Loucy (cell line): ENCODE measurements around the gene AAR2.

Experiments
- H2AFZ ChIP-seq: fragments of 200-600 bp; sonication (generic); 2 replicates; pipeline ENCODE4 v1.6.0; 2016; ENCODE audit warnings: antibody characterized with exemption, mild to moderate bottlenecking, low read length, moderate library complexity
- H3F3A ChIP-seq: fragments of 200-600 bp; 2 replicates; pipeline ENCODE4 v1.6.0; 2016; ENCODE audit warnings: antibody characterized with exemption, low read depth, mild to moderate bottlenecking
- H3K27me3 ChIP-seq: fragments of 200-600 bp; sonication (generic); 2 replicates; pipeline ENCODE4 v1.6.1; 2014; ENCODE audit warnings: low read length, mild to moderate bottlenecking; ENCODE audit not compliant: insufficient read depth, poor library complexity, severe bottlenecking
- H3K36me3 ChIP-seq: fragments of 200-600 bp; sonication (generic); 2 replicates; pipeline ENCODE4 v1.6.1; 2016; ENCODE audit warnings: low read length; ENCODE audit not compliant: insufficient read depth
- H3K4me1 ChIP-seq: fragments of 200-600 bp; sonication (generic); 2 replicates; pipeline ENCODE4 v1.5.1; 2014; ENCODE audit warnings: low read length, mild to moderate bottlenecking; ENCODE audit not compliant: insufficient read depth, poor library complexity, severe bottlenecking
- H3K4me2 ChIP-seq: fragments of 200-600 bp; sonication (generic); 2 replicates; pipeline ENCODE4 v1.6.0; 2014; ENCODE audit warnings: antibody characterized with exemption, low read length, low read depth, mild to moderate bottlenecking; ENCODE audit not compliant: poor library complexity, severe bottlenecking
- H3K4me3 ChIP-seq: fragments of 200-600 bp; sonication (generic); 2 replicates; pipeline ENCODE4 v1.5.1; 2014; ENCODE audit warnings: low read length, mild to moderate bottlenecking, mixed read lengths; ENCODE audit not compliant: poor library complexity, severe bottlenecking
- H3K79me2 ChIP-seq: fragments of 200-600 bp; sonication (generic); 2 replicates; pipeline ENCODE4 v1.6.1; 2014; ENCODE audit warnings: low read length; ENCODE audit not compliant: insufficient read depth
- H3K9ac ChIP-seq: fragments of 200-600 bp; sonication (generic); 2 replicates; pipeline ENCODE4 v1.6.0; 2014; ENCODE audit warnings: mild to moderate bottlenecking, low read depth, low read length, moderate library complexity; ENCODE audit not compliant: poor library complexity, severe bottlenecking
- H3K9me2 ChIP-seq: fragments of 200-600 bp; sonication (generic); replicated peaks from 2 replicates; pipeline ENCODE4 v1.6.1; 2016; ENCODE audit warnings: low read depth, low read length, mixed read lengths
- H3K9me3 ChIP-seq: fragments of 200-600 bp; sonication (generic); 2 replicates; pipeline ENCODE4 v1.6.1; 2014; ENCODE audit warnings: mild to moderate bottlenecking, antibody characterized with exemption, low read length, low read depth; ENCODE audit not compliant: insufficient read depth
- H4K20me1 ChIP-seq: fragments of 200-600 bp; sonication (generic); 2 replicates; pipeline ENCODE4 v1.6.0; 2014; ENCODE audit warnings: antibody characterized with exemption, low read length, mild to moderate bottlenecking; ENCODE audit not compliant: insufficient read depth, poor library complexity, severe bottlenecking
- EZH2phosphoT487 ChIP-seq: fragments of 200-600 bp; IDR thresholded peaks from 2 replicates; pipeline ENCODE4 v1.6.1; 2018; ENCODE audit warnings: antibody characterized with exemption, mild to moderate bottlenecking, moderate library complexity, borderline replicate concordance
- TF ChIP-seq, protein P1 (sequence below): fragments of 200-600 bp; sonication (generic); conservative IDR thresholded peaks from 2 replicates; pipeline ENCODE4 v1.5.1; 2014; ENCODE audit warnings: mild to moderate bottlenecking, antibody characterized with exemption, low read length

AAR2 gene

DNA sequence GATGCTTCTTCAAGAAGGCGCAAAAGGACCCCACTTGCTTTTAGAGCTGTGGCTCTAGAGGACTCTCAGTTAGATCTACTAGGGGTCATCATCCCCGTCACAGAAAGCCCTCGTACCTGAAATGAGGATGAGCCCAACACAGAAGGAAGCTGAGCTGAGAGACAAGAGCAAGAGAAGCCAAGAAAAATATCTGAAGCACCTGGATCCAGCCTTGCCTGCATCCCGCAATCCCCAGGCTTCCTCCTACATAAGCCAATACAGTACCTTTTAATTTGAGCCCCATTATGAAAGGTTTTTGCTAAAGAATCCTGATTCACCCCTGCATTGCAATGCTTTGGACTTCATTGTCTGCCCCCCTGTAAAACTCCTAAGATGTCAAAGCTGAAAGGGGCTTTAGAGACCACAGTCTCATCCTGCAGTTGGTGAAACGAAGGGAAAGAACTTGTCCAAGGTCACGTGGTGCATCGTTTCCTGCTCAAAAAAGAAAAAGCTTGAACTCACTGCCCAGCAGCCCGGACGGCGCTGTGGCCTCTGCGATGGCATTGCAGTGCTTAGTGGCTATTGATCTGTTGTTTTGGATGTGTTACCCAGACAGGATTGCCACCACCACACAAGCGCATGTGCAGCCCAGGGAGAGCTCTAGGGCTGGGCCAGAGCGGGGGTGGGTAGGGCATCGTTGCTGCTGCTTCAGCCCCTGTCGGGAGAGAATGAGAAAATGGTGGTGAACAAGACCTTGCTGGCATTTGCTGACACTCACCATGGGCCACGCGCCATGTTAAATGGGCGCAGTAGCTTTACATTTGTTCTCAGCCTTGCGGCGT is 28.4 kb downstream of the AAR2 start:
- no peaks in the 10 kb centered on the region for H3K4me1 ChIP-seq
- no peaks in the 10 kb centered on the region for H4K20me1 ChIP-seq
- no peaks in the 10 kb centered on the region for H3F3A ChIP-seq
- H3K9me3 ChIP-seq = no peaks in the 10 kb centered on the region
- H2AFZ ChIP-seq = no peak overlapping the region
- no peak overlapping the region for H3K9ac ChIP-seq
- TF ChIP-seq, protein P1, sequence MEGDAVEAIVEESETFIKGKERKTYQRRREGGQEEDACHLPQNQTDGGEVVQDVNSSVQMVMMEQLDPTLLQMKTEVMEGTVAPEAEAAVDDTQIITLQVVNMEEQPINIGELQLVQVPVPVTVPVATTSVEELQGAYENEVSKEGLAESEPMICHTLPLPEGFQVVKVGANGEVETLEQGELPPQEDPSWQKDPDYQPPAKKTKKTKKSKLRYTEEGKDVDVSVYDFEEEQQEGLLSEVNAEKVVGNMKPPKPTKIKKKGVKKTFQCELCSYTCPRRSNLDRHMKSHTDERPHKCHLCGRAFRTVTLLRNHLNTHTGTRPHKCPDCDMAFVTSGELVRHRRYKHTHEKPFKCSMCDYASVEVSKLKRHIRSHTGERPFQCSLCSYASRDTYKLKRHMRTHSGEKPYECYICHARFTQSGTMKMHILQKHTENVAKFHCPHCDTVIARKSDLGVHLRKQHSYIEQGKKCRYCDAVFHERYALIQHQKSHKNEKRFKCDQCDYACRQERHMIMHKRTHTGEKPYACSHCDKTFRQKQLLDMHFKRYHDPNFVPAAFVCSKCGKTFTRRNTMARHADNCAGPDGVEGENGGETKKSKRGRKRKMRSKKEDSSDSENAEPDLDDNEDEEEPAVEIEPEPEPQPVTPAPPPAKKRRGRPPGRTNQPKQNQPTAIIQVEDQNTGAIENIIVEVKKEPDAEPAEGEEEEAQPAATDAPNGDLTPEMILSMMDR = no peak
- TF ChIP-seq EZH2phosphoT487 = no peak
- H3K9me2 ChIP-seq = no peaks in the 10 kb centered on the region
- H3K36me3 ChIP-seq = no peaks in the 10 kb centered on the region
- H3K27me3 ChIP-seq = no peaks in the 10 kb centered on the region
- no peak overlapping the region for H3K4me3 ChIP-seq
- no peak overlapping the region for H3K4me2 ChIP-seq
- no peaks in the 10 kb centered on the region for H3K79me2 ChIP-seq

DNA sequence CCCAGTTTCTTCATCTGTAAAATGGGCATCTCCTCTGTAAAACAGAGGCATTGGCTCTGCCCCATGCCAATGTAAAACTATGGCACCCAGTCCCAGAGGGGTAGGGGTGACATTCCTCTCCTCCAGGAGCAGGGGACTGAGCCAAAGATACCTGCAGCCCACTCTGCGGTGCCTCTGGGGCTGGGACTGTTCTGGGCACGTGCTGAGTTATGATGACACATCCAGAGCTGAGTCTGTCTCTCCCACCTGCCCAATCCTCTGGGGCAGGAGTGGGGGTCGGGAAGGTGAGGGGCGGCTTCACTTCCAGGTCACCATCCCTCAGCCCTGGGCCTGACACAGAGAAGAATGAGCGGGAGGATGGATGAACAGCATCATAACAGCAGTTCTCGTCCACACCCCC is 29.9 kb downstream of the AAR2 start:
- Histone ChIP-seq H3K9me3 (no peaks in the 10 kb centered on the region), H3K9me2 (no peaks in the 10 kb centered on the region), H2AFZ (no peak overlapping the region), H3K4me1 (no peaks in the 10 kb centered on the region), H3K79me2 (no peaks in the 10 kb centered on the region), H3K4me2 (no peak overlapping the region), H3F3A (no peaks in the 10 kb centered on the region), H3K36me3 (no peaks in the 10 kb centered on the region), H3K4me3 (no peak overlapping the region), H4K20me1 (no peaks in the 10 kb centered on the region), H3K9ac (no peak overlapping the region), H3K27me3 (no peaks in the 10 kb centered on the region)
- TF ChIP-seq EZH2phosphoT487 = no peak
- TF ChIP-seq, protein P1 = no peak

DNA sequence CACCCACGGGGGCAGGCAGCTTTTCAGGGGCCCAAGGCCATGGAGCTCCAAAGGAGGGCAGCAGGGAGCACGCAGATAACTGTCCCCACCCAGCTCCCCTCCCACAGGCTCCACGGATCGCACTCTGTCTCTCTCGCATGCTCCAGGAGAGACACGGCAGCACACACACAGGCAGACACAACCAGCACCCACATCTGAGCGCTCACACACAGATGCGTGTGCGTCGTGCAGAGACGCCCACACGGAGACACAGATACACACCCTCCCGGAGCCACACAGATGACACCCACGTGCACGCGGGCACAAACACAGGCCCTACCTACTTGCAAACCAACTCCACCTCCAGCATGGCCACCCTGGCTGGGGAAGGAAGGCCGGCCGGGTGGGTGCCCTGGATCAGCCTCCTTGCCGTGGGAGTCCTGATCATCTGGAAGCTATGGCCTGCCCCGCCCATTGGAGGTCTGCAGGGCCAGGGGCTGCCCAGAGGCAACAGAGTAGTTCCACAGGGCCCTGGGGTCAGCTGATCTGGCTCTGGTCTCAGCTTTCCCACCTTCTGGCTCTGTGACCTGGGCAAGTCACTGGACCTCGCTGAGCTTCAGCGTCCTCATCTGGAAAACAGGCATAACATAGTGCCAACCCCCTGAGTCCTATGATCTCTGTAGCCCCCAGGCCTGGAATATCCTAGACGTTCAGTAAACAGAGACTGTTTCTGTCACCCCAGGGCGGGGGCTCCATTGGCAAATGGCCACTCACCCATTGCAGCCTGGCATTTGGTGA is 31.5 kb downstream of the AAR2 start:
- Histone ChIP-seq H2AFZ (no peak overlapping the region), H3K79me2 (no peaks in the 10 kb centered on the region), H3K9me3 (no peaks in the 10 kb centered on the region), H3K27me3 (no peaks in the 10 kb centered on the region), H3K9me2 (no peaks in the 10 kb centered on the region), H3K9ac (no peak overlapping the region), H3K4me2 (no peak overlapping the region), H3F3A (no peaks in the 10 kb centered on the region), H3K4me3 (no peak overlapping the region), H3K36me3 (no peaks in the 10 kb centered on the region), H3K4me1 (no peaks in the 10 kb centered on the region), H4K20me1 (no peaks in the 10 kb centered on the region)
- no peak for TF ChIP-seq EZH2phosphoT487
- TF ChIP-seq, protein P1 = no peak
